Measurements from ENCODE around the gene STK16. TPM values are rescaled to one million over a fixed set of nuclear protein-coding genes. Genes with fewer than 3 reads are reported as not detected.

The STK16 gene
- polyA plus RNA-seq, 1 donor from 2014 or later: 64.9 TPM

DNA sequence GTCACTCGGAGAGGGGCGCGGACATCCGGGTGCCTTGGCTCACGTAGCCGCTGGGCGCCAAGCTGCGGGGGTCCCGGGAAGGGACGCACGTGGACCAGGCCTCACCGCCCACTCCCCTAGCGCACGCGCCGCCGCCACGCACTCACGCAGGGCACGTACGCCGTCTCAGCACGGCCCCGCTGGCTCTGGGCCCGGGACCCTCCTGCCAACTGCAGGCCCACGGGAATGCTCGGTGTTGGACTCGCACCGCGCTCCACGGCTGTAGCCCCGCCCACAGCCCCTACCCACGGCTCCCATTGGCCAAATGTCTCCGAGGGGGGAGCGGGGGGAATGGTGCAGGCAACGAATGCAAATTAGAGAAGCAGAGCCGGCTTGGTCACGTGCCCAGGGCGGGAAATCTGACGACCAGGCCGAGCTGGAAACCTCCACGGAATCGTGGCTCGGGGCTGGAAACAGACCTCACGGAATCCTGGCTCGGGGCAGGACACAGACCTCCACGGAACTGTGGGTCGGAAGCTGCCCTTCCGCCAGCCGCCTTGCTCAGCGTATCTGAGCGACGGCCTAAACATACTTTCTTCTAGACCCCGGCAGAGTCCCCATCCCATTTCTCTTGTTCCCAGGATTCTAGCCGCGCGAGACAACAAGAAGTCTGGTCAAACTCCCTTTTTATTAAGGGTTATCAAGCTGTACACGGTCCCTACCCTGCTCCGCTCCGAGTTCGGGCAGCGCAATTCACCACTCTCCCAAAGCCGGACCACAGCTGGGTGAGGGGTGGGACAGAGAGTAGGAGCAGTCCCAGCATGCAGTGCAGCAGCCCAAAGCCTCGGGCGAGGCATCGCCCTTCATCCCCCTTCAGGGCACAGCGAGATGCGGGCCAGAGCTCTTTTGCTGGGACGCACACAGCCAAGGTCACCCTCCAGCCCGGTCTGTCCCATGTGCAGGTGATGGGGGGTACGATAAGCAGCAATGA is 26.3 kb upstream of the STK16 start, which contains the start of gene ABCB6 (continued):
- TF ChIP-seq EP300 (conservative IDR thresholded peaks at IDR 0.05; ENCODE audit: poor library complexity, severe bottlenecking): no peak

- Histone ChIP-seq H3K4me3 (ENCODE audit: low read length) (no peak overlapping the region), H3K36me3 (ENCODE audit: insufficient read depth, low read length) (no peaks in the 10 kb centered on the region), H3K27me3 (ENCODE audit: insufficient read depth, low read depth, low read length) (no peaks in the 10 kb centered on the region), H4K20me1 (ENCODE audit: insufficient read depth) (no peaks in the 10 kb centered on the region), H3K27ac (ENCODE audit: low read length) (no peak overlapping the region), H3K9ac (ENCODE audit: low read length) (no peak overlapping the region), H3K9me2 (ENCODE audit: insufficient read depth, low read length) (no peaks in the 10 kb centered on the region), H3F3A (ENCODE audit: insufficient read depth, low read length, poor library complexity, severe bottlenecking) (no peaks in the 10 kb centered on the region), H3K79me2 (replicated peaks; ENCODE audit: insufficient read depth, low read length) (no peaks in the 10 kb centered on the region), H3K4me2 (ENCODE audit: low read length) (no peak overlapping the region), H3K9me3 (ENCODE audit: low read length) (no peaks in the 10 kb centered on the region), H2AFZ (ENCODE audit: low read depth, low read length) (no peak overlapping the region)
- TF ChIP-seq EZH2 (IDR thresholded peaks at IDR 0.05; ENCODE audit: borderline replicate concordance, insufficient read depth, low read length, poor library complexity, severe bottlenecking): no peak
- no peak for TF ChIP-seq POLR2AphosphoS5 (IDR thresholded peaks at IDR 0.05)
- TF ChIP-seq TAF1 (IDR thresholded peaks at IDR 0.05; ENCODE audit: low read depth): no peak
- no peak for TF ChIP-seq RAD21 (conservative IDR thresholded peaks at IDR 0.05)
- TF ChIP-seq, protein P1, sequence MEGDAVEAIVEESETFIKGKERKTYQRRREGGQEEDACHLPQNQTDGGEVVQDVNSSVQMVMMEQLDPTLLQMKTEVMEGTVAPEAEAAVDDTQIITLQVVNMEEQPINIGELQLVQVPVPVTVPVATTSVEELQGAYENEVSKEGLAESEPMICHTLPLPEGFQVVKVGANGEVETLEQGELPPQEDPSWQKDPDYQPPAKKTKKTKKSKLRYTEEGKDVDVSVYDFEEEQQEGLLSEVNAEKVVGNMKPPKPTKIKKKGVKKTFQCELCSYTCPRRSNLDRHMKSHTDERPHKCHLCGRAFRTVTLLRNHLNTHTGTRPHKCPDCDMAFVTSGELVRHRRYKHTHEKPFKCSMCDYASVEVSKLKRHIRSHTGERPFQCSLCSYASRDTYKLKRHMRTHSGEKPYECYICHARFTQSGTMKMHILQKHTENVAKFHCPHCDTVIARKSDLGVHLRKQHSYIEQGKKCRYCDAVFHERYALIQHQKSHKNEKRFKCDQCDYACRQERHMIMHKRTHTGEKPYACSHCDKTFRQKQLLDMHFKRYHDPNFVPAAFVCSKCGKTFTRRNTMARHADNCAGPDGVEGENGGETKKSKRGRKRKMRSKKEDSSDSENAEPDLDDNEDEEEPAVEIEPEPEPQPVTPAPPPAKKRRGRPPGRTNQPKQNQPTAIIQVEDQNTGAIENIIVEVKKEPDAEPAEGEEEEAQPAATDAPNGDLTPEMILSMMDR (IDR thresholded peaks at IDR 0.05; ENCODE audit: poor library complexity, severe bottlenecking): no peak
- TF ChIP-seq SMC3 (conservative IDR thresholded peaks at IDR 0.05; ENCODE audit: poor library complexity): no peak
Observed at GRCh38 chr2:219219784-219220532, 25.3 kb upstream of the STK16 start.

GRCh38 chr2:219220652-219221402 is 24.5 kb upstream of the STK16 start:
- no peak overlapping the region for H3K27ac ChIP-seq (ENCODE audit: low read length)

More at GRCh38 chr2:219220652-219221402, 24.5 kb upstream of the STK16 start:
- H3K9ac ChIP-seq (ENCODE audit: low read length): no peak overlapping the region
- no peaks in the 10 kb centered on the region for H3K27me3 ChIP-seq (ENCODE audit: insufficient read depth, low read depth, low read length)
- H4K20me1 ChIP-seq (ENCODE audit: insufficient read depth): no peaks in the 10 kb centered on the region
- no peaks in the 10 kb centered on the region for H3K79me2 ChIP-seq (replicated peaks; ENCODE audit: insufficient read depth, low read length)
- H2AFZ ChIP-seq (ENCODE audit: low read depth, low read length): no peak overlapping the region
- no peaks in the 10 kb centered on the region for H3F3A ChIP-seq (ENCODE audit: insufficient read depth, low read length, poor library complexity, severe bottlenecking)
- no peaks in the 10 kb centered on the region for H3K9me3 ChIP-seq (ENCODE audit: low read length)
- no peak overlapping the region for H3K4me3 ChIP-seq (ENCODE audit: low read length)
- TF ChIP-seq EZH2 (IDR thresholded peaks at IDR 0.05; ENCODE audit: borderline replicate concordance, insufficient read depth, low read length, poor library complexity, severe bottlenecking): no peak
- no peak for TF ChIP-seq EP300 (conservative IDR thresholded peaks at IDR 0.05; ENCODE audit: poor library complexity, severe bottlenecking)
- no peak for TF ChIP-seq SMC3 (conservative IDR thresholded peaks at IDR 0.05; ENCODE audit: poor library complexity)
- no peak for TF ChIP-seq POLR2AphosphoS5 (IDR thresholded peaks at IDR 0.05)
- TF ChIP-seq RAD21 (conservative IDR thresholded peaks at IDR 0.05): no peak
- TF ChIP-seq TAF1 (IDR thresholded peaks at IDR 0.05; ENCODE audit: low read depth): no peak
- no peak overlapping the region for H3K4me2 ChIP-seq (ENCODE audit: low read length)
- H3K36me3 ChIP-seq (ENCODE audit: insufficient read depth, low read length): no peaks in the 10 kb centered on the region
- H3K9me2 ChIP-seq (ENCODE audit: insufficient read depth, low read length): no peaks in the 10 kb centered on the region

All from neural cell (in vitro differentiated cells).